ENCODE data around the gene GREB1L. TPM values are rescaled to one million over a fixed set of nuclear protein-coding genes. Genes with fewer than 3 reads are reported as not detected.

GREB1L gene
- total and polyA plus RNA-seq, 10 of the 15 experiments (the other 5 are each of a cell fraction or from before 2014, with no cell fraction given) = under 0.01 to 0.11 (median 0.03) TPM; not detected in 1

- TF ChIP-seq ELK1 (IDR thresholded peaks at IDR 0.05; ENCODE audit: low read depth, low read length) (no peak), CREM (IDR thresholded peaks at IDR 0.05; ENCODE audit: low read depth) (no peak), BRCA1 (IDR thresholded peaks at IDR 0.05; ENCODE audit: low read depth, low read length) (no peak), PRDM15 (CRISPR knock-in tag; IDR thresholded peaks at IDR 0.05) (no peak)
These were observed 214.6 kb downstream of the GREB1L start (continued) for GRCh38 chr18:21456428-21457178.

- no peaks in the 10 kb centered on the region for H3K79me2 ChIP-seq (ENCODE audit: control insufficient read depth, insufficient read depth, low read length)
- ChIA-PET CTCF (no interaction called here), RAD21 (ENCODE audit: unreplicated experiment) (no interaction called here), POLR2A (interaction anchor here (0.7 kb wide), 1 partner anchor 48 kb away, joined by 4 read pairs; no protein-coding TSS in a partner anchor), SMC1A (ENCODE audit: uncharacterized antibody, unreplicated experiment) (interaction anchor here (0.6 to 0.7 kb wide), 2 partner anchors 9 to 449 kb away, joined by 3 read pairs; no protein-coding TSS in a partner anchor)
- no peak overlapping the region for H3K4me2 ChIP-seq (ENCODE audit: control insufficient read depth, insufficient read depth)
- H3K4me1 ChIP-seq (ENCODE audit: control insufficient read depth, insufficient read depth, low read length) = no peaks in the 10 kb centered on the region
- no TSS peak for BruUV-seq (replicated peaks)
- intact Hi-C loops (cut with micrococcal nuclease; ENCODE audit: unreplicated experiment) = no loop called here
- ATAC-seq = no peak
- no peak for DNase-seq (ENCODE audit: low read depth, low spot score)
- no peak overlapping the region for H3K27ac ChIP-seq (ENCODE audit: control insufficient read depth, insufficient read depth)
- H3K27me3 ChIP-seq (replicated peaks in 1 of 2; ENCODE audit: control insufficient read depth in 2 of 2, insufficient read depth in 2 of 2, low read length in 1 of 2) = no peaks in the 10 kb centered on the region
- in situ Hi-C loops (cut with MboI) = no loop called here
- no peaks in the 10 kb centered on the region for H3K9me3 ChIP-seq (replicated peaks; ENCODE audit: control insufficient read depth, insufficient read depth, low read length)
- no peak overlapping the region for H3K4me3 ChIP-seq
- no peak for FAIRE-seq
- H4K20me1 ChIP-seq (ENCODE audit: control insufficient read depth, insufficient read depth) = no peaks in the 10 kb centered on the region
- H2AFZ ChIP-seq (ENCODE audit: control insufficient read depth, low read depth, low read length) = no peak overlapping the region
- no peaks in the 10 kb centered on the region for H3K36me3 ChIP-seq (ENCODE audit: control insufficient read depth in 2 of 2, insufficient read depth in 2 of 2, low read length in 1 of 2)
- no peak overlapping the region for H3K9ac ChIP-seq (ENCODE audit: control insufficient read depth, insufficient read depth, low read length)
- TF ChIP-seq CHD1 (IDR thresholded peaks at IDR 0.05; ENCODE audit: low read depth, low read length) (no peak), RAD51 (IDR thresholded peaks at IDR 0.05) (no peak), ZNF622 (IDR thresholded peaks at IDR 0.05) (no peak), EZH2 (IDR thresholded peaks at IDR 0.05; ENCODE audit: borderline replicate concordance, control insufficient read depth, low read depth, low read length) (no peak), RELB (IDR thresholded peaks at IDR 0.05; ENCODE audit: low read depth) (no peak), REST (IDR thresholded peaks at IDR 0.05; ENCODE audit: low read depth, low read length) (no peak)
These were observed 215.1 kb downstream of the GREB1L start for GRCh38 chr18:21457179-21457535.

Data from GM12878 (cell line).